ENCODE results near the gene ASPRV1.

GRCh38 chr2:69937968-69938367 lies 23.5 kb downstream of the ASPRV1 start:
- TF ChIP-seq CTCF (IDR thresholded peaks at IDR 0.05) (no peak), POLR2A (IDR thresholded peaks at IDR 0.05) (no peak)
